Skeletal muscle satellite cell (primary cell): ENCODE results near the gene REN.
A peak's percentile ranks its signal among the peaks of the same experiment; 100 is the strongest.

Experiments used
- H3K27me3 ChIP-seq: 2 replicates; pipeline ENCODE4 v1.7.0; 2013; ENCODE audit warnings: low read length; ENCODE audit not compliant: control insufficient read depth, insufficient read depth
- H3K36me3 ChIP-seq: 2 replicates; pipeline ENCODE4 v1.7.0; 2013; ENCODE audit warnings: mild to moderate bottlenecking, control low read depth, low read length; ENCODE audit not compliant: insufficient read depth
- H3K4me1 ChIP-seq: 2 replicates; pipeline ENCODE4 v1.7.0; 2013; ENCODE audit warnings: low read length; ENCODE audit not compliant: control insufficient read depth, insufficient read depth
- H3K4me2 ChIP-seq: 2 replicates; pipeline ENCODE4 v1.7.0; 2013; ENCODE audit warnings: mild to moderate bottlenecking, low read length
- H3K4me3 ChIP-seq: 2 replicates; pipeline ENCODE4 v1.7.0; 2013; ENCODE audit warnings: low read length
- H3K9ac ChIP-seq: 2 replicates; pipeline ENCODE4 v1.7.0; 2013; ENCODE audit warnings: mild to moderate bottlenecking, low read depth, low read length, moderate library complexity
- H3K9me3 ChIP-seq: replicated peaks from 2 replicates; pipeline ENCODE4 v1.7.0; 2013; ENCODE audit warnings: mild to moderate bottlenecking, control low read depth, low read length

REN gene

GRCh38 chr1:204169858-204170257, 3.7 kb upstream of the REN start:
- Histone ChIP-seq H3K9me3 (no peaks in the 10 kb centered on the region), H3K36me3 (no peaks in the 10 kb centered on the region), H3K4me3 (no peak overlapping the region), H3K4me1 (peaks cover 16% of the 10 kb centered on the region), H3K27me3 (peaks cover 7% of the 10 kb centered on the region), H3K4me2 (no peak overlapping the region), H3K9ac (no peak overlapping the region)

- Histone ChIP-seq H3K9ac (no peak overlapping the region), H3K36me3 (no peaks in the 10 kb centered on the region), H3K4me1 (peaks cover 15% of the 10 kb centered on the region), H3K9me3 (no peaks in the 10 kb centered on the region), H3K27me3 (peaks cover 7% of the 10 kb centered on the region), H3K4me2 (no peak overlapping the region), H3K4me3 (no peak overlapping the region)
Measured at GRCh38 chr1:204167730-204168129, 1.6 kb upstream of the REN start.

GRCh38 chr1:204162494-204163074, 3.6 kb downstream of the REN start:
- no peaks in the 10 kb centered on the region for H3K9me3 ChIP-seq
- H3K4me2 ChIP-seq: no peak overlapping the region
- H3K27me3 ChIP-seq: peaks cover 49% of the 10 kb centered on the region
- H3K9ac ChIP-seq: no peak overlapping the region
- H3K4me1 ChIP-seq: no peaks in the 10 kb centered on the region
- H3K4me3 ChIP-seq: no peak overlapping the region
- H3K36me3 ChIP-seq: no peaks in the 10 kb centered on the region

- H3K4me3 ChIP-seq: no peak overlapping the region
- H3K36me3 ChIP-seq: no peaks in the 10 kb centered on the region
- no peaks in the 10 kb centered on the region for H3K4me1 ChIP-seq
- peaks cover 53% of the 10 kb centered on the region for H3K27me3 ChIP-seq
- H3K4me2 ChIP-seq: no peak overlapping the region
- no peaks in the 10 kb centered on the region for H3K9me3 ChIP-seq
- no peak overlapping the region for H3K9ac ChIP-seq
Measured at GRCh38 chr1:204161609-204162493, 4.3 kb downstream of the REN start.

GRCh38 chr1:204157962-204158361, 8.2 kb downstream of the REN start:
- no peaks in the 10 kb centered on the region for H3K9me3 ChIP-seq
- peaks cover 81% of the 10 kb centered on the region for H3K27me3 ChIP-seq
- H3K4me3 ChIP-seq: no peak overlapping the region
- no peak overlapping the region for H3K4me2 ChIP-seq
- H3K36me3 ChIP-seq: no peaks in the 10 kb centered on the region
- no peak overlapping the region for H3K9ac ChIP-seq
- no peaks in the 10 kb centered on the region for H3K4me1 ChIP-seq

GRCh38 chr1:204155881-204156280, 10.3 kb downstream of the REN start:
- no peak overlapping the region for H3K4me3 ChIP-seq
- no peak overlapping the region for H3K4me2 ChIP-seq
- H3K36me3 ChIP-seq: no peaks in the 10 kb centered on the region
- H3K27me3 ChIP-seq: peaks cover 74% of the 10 kb centered on the region
- peaks cover 12% of the 10 kb centered on the region for H3K4me1 ChIP-seq
- no peak overlapping the region for H3K9ac ChIP-seq
- H3K9me3 ChIP-seq: no peaks in the 10 kb centered on the region

- peaks cover 21% of the 10 kb centered on the region for H3K4me1 ChIP-seq
- H3K9me3 ChIP-seq: no peaks in the 10 kb centered on the region
- no peaks in the 10 kb centered on the region for H3K36me3 ChIP-seq
- H3K4me2 ChIP-seq: no peak overlapping the region
- peaks cover 64% of the 10 kb centered on the region for H3K27me3 ChIP-seq
- no peak overlapping the region for H3K9ac ChIP-seq
- no peak overlapping the region for H3K4me3 ChIP-seq
Measured at GRCh38 chr1:204154568-204155255, 11.4 kb downstream of the REN start.

- Histone ChIP-seq H3K4me1 (peaks cover 21% of the 10 kb centered on the region), H3K9ac (no peak overlapping the region), H3K27me3 (peaks cover 60% of the 10 kb centered on the region), H3K4me3 (no peak overlapping the region), H3K36me3 (no peaks in the 10 kb centered on the region), H3K9me3 (no peaks in the 10 kb centered on the region), H3K4me2 (no peak overlapping the region)
Measured at GRCh38 chr1:204153667-204154066, 12.5 kb downstream of the REN start.

GRCh38 chr1:204152310-204153044, 13.7 kb downstream of the REN start:
- Histone ChIP-seq H3K4me2 (peak overlapping the region; percentile 87), H3K36me3 (no peaks in the 10 kb centered on the region), H3K27me3 (peaks cover 52% of the 10 kb centered on the region), H3K4me3 (peak overlapping the region; percentile 72), H3K4me1 (peaks cover 21% of the 10 kb centered on the region), H3K9me3 (no peaks in the 10 kb centered on the region), H3K9ac (peak overlapping the region; percentile 56)

GRCh38 chr1:204151552-204152309, 14.4 kb downstream of the REN start, which contains the start of gene ETNK2:
ETNK2 (minus strand) TSS chr1:204152044; CDS start chr1:204151852, 192 bp downstream.
- H3K4me3 ChIP-seq: peak within 1 kb of the TSS; percentile 72
- H3K9ac ChIP-seq: peak within 1 kb of the TSS; percentile 56
- peaks cover 48% of the 10 kb centered on the region for H3K27me3 ChIP-seq

More at GRCh38 chr1:204151552-204152309, 14.4 kb downstream of the REN start, which contains the start of gene ETNK2:
- H3K4me2 ChIP-seq: peak within 1 kb of the TSS; percentile 87
- peaks cover 21% of the 10 kb centered on the region for H3K4me1 ChIP-seq
- no peaks in the 10 kb centered on the region for H3K36me3 ChIP-seq
- no peaks in the 10 kb centered on the region for H3K9me3 ChIP-seq
